ENCODE measurements around the gene BEST3.

GRCh38 chr12:69663726-69664125 is 35.4 kb downstream of the BEST3 start:
- TF ChIP-seq CTCF (IDR thresholded peaks at IDR 0.05; ENCODE audit: low read depth, low read length) = no peak
- no peak for TF ChIP-seq POLR2A (IDR thresholded peaks at IDR 0.05; ENCODE audit: extremely low read depth, insufficient read length)
- no peak for TF ChIP-seq MYC (IDR thresholded peaks at IDR 0.05; ENCODE audit: low read depth, low read length)
- no peak for TF ChIP-seq MAX (IDR thresholded peaks at IDR 0.05; ENCODE audit: low read depth, low read length)
